Left renal pelvis (tissue), 4 donors: ENCODE measurements around the gene SYNGR3. TPM values are rescaled to one million over a fixed set of nuclear protein-coding genes. Genes with fewer than 3 reads are reported as not detected.
A peak's percentile ranks its signal among the peaks of the same experiment; 100 is the strongest.
"Not testable (repeated sequence)": the region's sequence is repeated elsewhere in the genome, so short reads cannot be mapped to it uniquely, and the experiment has no call there.

ENCODE experiments used
- DNase-seq, 4 donors: peaks; one replicate each; pipeline ENCODE4 v3.0.0-alpha.2; 2013; ENCODE audit warnings: low read depth in 4 of 4, low spot score in 3 of 4
- polyA plus RNA-seq, 4 donors: library from polyadenylated mRNA; unstranded; fragments of 120-200 nt; gene quantifications; one replicate each; pipeline ENCODE4 v1.2.1, GENCODE V29; 2013; ENCODE audit not compliant: insufficient read length in 4 of 4

The SYNGR3 gene
- polyA plus RNA-seq, 4 donors = 1.7 to 3.1 (median 1.9) TPM

DNA sequence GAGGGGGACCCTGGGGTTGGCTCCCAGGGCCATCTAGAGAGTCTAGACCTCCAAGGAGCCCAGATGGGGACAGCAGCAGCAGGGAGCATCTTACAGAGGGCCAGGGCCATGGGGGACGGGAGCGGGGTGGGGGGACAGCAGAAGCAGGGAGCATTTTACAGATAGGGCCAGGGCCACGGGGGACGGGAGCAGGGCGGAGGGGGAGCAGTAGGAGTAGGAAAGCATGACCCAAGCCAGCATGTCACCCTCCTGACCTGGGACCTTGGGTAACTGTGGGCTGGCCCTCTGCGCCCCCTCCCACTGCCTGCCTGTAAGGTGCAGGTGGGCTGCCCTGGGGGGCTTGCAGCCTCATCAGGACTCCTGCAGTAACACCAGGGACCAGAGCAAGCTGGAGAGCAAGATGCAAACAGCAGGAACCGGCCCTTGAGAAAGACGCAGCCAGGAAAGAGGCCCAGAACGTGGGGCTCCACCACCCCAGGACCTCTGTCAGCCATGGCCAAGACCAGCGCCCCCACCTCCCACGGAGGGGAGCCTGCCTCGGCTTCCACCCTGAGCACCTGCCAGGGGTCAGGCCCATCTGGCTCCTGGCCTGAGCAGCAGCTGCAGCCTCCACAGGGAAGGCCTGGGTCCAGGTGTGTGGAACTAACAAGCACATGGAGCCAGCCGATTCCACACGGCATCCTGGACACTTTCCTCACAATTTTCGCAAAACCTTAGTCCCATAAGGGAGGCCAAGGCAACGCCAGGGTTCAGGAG, 17.5 kb downstream of the SYNGR3 start:
- DNase-seq = no peak

DNA sequence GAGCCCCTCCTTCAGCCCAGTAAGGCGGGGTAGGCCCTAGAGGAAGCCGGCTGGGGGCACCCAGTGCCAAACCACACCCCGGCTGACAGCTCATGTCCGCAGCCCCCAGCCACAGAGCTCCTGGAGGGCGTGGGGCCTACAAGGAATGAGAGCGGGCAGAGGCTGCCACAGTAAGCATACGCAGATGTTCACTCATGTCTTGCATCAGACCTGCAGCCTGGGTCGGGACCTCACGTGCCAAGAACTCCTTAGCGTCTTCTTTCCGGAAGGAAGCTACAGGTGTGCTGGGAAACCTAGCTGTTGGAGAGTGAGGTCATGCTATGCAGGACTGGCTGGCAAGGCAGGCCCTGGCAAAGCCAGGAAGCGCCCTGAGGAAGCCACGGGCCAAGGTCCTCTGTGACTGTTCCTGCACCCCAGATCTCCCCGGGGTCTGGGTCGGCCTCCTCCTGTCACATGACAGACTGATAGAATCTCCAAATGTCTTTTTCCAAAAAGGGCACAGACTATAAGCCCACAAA, 18.3 kb downstream of the SYNGR3 start:
- no peak for DNase-seq

DNA sequence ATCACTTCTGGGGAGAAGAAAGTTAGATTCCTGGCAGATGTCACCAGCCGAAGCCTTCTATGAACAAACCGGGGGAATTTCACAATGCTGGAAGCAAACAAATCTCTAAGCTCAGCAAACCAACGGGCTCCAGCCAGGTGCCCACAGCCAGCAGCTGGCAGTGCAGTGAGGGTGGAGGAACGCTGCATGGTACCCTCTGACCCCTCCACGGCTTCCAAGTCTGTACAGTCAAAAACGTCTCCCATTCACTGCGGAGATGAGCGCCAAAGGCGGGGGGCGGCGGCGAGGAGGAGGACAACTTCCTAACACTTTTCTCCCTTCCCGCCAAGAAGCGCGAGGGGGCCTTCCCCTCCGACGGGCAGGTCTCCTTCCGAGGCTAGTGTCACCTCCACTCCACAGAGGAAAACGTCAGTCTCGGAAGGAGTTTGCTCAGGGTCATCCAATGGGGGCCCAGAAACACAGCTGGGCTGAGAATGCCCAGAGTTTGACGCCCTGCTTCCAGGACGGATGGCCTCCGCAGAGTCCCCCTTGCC, 18.9 kb downstream of the SYNGR3 start:
- DNase-seq = no peak

DNA sequence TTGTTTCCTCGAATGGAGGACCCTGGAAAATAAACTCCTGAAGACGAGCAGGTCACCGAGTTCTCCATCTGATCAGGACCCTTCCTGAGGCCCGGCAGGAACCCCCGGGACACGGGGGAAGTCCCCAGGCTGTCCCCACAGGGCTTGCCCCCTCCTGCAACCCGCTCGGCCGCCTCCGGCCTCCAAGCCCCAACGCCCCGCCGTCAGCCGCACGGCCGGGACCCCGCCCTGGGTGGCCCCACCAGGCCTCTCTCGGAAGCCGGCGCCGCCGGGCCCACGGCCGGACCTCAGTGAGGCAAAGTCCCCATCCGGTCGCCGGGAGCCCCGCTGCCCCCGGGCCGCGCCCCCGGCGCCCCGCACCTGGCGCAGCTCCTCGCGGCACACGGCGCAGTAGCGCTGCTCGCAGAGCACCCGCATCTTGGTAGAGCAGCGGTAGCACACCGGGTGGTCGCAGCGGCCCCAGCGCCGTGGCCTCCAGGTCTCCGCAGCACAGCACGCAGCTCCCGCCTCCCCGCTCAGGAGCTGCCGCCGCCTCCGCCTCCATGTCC, 19.5 kb downstream of the SYNGR3 start:
- DNase-seq = no peak

DNA sequence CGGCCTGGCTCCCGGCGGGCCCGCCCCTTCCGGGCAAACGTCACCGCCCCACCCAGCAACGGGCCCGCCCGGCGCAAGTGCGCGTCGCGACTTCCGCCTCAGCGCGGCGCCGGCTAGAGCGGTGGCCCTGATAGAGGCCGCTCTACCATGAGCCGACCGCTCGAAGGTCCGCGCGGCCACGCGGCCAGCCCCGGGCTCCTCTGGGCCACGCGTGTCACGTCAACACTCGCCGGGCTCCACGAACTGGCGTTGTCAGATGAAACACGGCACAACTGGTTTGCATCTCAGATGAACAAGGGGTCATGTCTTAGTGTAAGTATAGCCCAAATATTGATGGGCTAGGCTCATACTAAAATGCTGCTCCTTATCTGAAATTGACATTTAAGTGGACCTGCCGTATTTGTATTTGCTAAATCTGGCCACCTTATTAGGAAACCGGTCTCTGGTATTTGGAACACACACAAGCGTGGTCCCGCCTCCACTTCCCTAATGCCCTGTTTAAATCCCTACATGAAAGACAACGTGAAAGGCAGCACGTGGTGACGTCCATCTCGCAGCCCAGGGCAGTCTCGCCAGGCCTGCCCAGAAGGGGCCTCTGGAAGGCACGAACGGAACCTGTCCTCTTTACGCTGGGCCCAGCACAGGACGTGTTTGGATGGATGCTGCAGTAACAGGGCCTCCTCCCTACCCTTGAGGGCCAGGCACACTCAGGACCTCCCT, 20.2 kb downstream of the SYNGR3 start, which contains the start of gene ZNF598:
TSS of gene ZNF598 (minus strand) at position 31 of the 720 bp plus-strand sequence.
- DNase-seq = peak in 1 of 4 donors; percentile 75

DNA sequence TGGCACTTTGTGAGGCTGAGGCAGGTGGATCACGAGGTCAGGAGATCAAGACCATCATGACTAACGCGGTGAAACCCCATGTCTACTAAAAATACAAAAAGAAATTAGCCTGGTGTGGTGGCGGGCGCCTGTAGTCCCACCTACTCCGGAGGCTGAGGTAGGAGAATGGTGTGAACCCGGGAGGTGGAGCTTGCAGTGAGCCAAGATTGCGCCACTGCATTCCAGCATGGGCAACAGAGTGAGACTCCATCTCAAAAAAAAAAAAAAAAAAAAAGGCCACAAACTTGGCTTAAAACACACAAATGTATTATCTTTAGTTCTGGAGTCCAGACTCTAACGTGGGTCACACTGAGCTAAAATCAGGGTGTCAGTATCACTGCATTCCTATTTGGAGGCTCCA, 22.0 kb downstream of the SYNGR3 start:
- not testable (repeated sequence) for DNase-seq

DNA sequence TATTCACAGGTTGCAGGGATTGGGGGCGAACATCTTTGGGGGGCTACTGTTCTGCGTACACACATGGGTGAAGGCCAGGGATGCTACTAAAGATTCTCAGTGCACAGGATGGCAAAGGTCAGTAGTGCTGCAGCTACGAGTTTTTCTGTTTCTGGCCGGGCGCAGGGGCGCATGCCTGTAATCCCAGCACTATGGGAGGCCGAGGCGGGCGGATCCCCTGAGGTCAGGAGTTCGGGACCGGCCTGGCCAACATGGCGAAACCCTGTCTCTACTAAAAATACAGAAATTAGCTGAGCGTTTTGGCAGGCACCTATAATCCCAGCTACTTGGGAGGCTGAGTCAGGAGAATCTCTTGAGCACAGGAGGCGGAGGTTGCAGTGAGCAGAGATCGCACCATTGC, 23.8 kb downstream of the SYNGR3 start:
- DNase-seq = no peak

DNA sequence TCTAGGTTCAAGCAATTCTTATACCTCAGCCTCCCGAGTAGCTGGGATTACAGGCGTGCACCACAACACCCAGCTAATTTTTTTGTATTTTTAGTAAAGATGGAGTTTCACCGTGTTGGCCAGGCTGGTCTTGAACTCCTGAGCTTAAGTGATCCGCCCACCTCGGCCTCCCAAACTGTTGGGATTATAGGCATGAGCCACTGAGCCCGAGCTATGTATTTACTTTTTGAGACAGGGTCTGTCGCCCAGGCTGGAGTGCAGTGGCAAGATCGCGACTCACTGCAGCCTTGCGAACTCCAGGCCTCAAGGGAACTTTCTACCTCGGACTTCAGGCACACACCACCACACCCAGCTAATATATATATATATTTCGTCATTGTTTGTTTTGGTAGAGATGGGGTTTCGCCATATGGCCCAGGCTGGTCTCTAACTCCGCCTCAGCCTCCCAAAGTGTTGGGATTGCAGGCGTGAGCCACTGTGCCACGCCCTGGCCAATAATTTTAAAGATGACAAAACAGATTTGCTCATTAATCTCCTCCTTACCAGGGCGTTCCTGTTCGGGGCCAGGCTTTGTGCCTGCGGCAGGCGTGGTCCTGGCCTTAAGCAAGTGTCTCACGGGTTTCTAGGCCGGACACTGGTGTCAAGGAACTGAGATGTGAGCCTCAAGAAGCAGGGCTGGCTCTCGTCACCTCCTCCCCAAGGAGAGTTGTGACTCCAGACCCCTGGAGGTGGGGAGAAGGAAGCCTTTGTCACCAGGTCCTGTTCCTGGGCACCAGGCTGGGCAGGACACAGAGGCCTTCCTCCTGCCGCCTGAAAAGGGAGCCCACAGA, 25.6 kb downstream of the SYNGR3 start:
- DNase-seq = no peak

DNA sequence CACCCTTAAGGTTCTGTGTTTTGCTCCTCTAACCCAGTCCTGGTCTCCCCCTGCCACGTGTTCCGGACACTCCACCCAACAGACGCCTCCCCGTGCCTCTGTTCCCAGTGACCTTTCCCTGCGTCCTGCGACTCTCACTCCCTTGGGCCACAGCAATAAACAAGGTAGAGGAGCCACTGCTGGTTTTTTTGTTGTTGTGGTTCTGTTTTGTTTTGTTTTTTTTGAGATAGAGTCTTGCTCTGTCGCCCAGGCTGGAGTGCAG, 26.1 kb downstream of the SYNGR3 start:
- no peak for DNase-seq

DNA sequence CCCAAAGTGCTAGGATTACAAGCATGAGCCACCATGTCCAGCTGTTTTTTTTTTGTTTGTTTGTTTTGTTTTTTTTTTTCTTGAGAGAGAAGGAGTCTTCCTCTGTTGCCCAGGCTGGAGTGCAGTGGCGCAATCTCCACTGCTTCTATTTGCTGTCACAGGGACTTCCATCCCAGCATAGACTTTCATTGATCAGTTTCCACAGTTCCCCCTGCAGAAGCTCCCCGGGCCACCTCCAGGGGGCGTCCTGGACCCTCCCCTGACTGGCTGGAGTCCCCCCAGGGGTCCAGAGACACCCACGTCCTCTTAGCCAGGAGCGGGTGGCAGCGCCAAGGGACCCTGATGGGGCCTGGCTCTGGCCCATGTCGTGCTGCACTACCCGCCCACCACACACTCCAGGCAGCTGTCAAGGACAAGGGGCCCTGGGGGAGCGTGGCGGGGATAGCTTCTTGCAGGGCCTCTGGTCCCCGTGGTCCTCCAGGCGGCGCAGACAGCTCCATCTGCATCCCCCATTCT, 26.7 kb downstream of the SYNGR3 start:
- DNase-seq = no peak

DNA sequence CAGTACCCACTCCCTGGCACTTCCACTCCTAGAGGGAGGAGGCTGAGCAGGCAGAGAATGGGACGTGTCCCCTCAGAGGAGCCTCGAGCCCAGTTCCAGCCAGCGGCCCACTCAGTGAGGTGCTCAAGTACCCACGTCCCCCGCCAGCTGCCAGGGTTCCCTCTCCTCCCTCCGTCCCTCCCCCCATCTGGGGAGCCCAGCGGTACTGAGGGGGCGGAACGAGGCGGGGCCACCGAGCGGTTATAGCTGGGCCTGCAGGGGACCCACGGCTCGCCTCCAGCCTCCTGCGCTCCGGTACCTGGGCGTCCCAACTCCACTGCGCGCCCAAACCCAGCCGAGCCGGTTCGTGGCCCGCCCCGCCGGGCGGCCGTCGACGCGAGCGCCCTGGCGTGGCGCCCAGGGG, 29.7 kb downstream of the SYNGR3 start, which contains the start of gene NPW:
TSS of gene NPW (plus strand) at position 268 of the 403 bp plus-strand sequence.
- DNase-seq = no peak

DNA sequence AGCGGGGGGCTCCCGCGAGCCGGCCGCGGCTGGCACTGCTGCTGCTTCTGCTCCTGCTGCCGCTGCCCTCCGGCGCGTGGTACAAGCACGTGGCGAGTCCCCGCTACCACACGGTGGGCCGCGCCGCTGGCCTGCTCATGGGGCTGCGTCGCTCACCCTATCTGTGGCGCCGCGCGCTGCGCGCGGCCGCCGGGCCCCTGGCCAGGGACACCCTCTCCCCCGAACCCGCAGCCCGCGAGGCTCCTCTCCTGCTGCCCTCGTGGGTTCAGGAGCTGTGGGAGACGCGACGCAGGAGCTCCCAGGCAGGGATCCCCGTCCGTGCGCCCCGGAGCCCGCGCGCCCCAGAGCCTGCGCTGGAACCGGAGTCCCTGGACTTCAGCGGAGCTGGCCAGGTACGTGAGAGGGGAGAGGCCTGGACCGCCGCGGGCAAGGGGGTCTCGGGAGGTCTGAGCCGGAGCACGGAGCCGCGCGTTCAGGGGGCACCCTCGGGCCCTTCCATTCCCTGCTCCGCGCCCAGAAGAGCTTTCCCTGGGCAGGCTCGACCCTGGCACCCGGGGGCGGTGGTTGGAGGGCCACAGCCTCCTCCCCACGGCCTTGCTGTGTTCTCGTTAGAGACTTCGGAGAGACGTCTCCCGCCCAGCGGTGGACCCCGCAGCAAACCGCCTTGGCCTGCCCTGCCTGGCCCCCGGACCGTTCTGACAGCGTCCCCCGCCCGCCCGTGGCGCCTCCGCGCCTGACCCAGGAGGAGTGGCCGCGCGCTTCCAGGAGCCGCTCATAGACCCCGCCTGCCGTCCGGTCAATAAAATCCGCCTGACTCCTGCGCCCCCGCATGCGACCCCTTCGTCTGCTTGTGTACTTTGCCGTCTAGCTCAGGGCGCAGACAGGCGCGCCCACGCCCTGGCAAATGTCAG, 30.4 kb downstream of the SYNGR3 start:
- no peak for DNase-seq

DNA sequence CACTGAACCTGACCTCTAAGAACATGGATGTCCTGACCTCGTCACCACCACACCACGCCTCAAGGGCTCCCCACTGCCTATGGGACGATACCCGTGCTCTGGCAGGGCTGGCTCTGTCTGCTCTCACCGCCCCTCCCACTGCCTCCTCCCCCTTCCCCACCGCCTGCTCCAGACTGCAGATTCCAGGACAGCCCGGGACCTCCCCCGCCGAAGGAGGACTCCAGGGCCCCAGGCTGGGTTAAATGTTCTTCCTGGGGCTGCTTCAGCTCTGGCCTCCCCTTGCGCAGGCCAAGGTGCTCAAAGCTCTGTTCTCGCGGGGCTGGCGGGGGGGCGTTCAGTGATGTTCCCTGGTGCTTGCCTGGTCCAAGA, 32.9 kb downstream of the SYNGR3 start:
- no peak for DNase-seq

DNA sequence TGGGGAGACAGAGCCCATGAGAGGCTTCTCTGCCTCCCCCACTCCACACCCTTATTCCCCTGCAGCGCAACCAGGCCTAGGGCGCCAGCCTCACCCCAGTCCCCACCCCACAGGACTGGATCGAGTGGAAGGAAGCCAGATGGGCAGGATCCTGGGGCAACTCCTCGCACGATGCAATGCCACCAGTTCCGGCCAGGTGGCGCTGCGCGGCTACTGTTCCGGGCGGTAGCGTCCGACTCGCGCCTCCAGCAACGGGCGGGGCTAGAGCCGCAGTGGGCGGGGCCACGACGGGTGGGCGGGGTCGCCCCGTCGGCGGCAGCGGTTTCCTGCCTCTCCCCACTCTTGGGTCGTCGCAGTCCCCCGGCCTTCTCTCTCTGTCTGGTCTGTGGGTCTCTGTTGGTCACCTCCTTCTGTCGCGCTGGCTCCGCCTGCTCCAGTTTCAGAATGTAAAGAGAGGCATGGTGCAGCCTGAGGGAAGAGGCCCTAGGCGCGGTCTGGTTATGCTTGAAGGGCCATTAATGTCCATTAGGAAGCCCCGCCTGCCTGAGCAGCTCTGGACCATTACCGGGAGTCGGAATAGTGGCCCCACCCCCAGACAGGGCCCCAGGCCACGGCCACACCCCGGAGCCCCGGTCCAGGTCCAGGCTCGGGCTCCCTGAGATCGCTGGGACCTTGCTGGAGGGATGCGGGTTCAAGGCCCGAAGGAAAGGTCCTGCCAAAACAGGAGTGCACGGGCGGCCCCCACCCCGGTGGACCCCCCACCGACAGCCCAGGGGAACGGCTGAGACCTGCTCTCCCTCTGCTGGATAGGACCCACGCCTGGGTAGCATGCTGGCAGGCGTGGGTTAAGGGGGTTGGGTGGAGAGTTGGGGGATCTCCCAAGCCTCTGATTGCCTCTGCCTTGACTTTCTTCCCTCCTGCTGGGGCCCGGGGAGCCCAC, 33.6 kb downstream of the SYNGR3 start:
- peak in 2 of 4 donors; percentile 77 to 84 for DNase-seq

DNA sequence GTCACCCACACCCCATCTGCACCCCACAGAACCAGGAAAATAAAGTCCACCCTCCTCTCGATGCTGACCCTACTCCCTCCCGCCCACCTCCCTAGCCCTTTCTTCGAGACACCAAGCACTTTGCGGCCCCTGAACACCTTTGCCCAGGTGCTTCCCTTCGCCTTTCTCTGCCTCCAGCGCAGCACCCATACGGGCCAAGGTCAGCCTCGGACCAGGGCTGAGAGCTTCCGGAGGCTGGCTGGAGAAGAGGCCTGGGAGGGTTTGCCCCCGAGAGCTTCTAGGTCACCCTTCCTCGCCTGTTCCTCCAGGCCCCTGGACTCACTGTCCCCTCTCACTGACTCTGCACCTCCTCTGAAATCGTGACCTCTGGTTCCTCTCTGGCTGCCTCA, 34.3 kb downstream of the SYNGR3 start:
- no peak for DNase-seq

DNA sequence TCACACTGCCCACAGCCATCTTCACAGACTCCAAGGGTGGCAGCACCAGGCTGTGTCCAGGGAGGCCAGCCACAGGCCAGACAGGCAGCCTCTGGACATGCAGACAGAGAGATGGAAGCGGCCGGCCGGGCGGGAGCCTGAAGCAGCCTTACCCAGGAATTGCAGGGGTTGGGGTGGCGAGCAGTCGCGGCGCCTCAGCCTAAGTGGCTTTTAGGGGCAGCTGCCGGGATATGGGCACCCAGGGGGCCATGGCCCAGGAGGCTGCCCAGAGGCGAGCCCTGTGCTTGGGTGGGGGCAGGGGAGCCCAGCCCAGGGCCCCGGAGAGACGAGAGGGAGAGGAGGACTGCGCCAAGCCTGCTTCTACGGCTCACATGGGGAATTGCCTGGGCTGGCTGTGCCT, 35.5 kb downstream of the SYNGR3 start:
- DNase-seq = no peak

DNA sequence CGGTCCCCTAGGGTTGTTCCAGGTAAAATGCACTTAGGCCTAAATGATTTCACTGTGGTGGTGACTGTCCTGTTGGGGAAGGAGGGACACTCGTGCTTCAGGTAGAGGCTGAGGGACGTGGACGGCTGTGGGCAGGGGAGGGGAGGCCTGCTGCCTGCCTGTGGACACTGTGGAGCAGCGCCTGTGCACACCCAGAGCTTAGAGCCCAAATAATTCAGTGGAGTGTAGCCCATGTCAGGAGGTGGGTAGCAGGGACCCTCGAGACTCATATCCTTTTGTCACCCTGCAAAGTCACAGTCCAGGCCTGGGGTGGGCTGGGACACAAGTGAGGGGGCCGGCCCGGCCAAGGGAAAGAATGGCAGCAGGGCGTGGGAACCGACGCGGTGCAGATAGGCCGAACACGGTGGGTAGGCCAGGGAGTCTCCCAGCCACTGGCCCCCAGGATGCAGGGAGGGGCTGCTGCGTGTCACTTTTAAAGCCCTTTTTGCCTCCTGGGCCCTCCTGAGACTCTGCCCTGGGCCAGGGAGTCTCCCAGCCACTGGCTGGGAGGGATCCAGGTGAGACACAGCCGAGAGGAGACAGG, 36.2 kb downstream of the SYNGR3 start:
- DNase-seq = no peak

DNA sequence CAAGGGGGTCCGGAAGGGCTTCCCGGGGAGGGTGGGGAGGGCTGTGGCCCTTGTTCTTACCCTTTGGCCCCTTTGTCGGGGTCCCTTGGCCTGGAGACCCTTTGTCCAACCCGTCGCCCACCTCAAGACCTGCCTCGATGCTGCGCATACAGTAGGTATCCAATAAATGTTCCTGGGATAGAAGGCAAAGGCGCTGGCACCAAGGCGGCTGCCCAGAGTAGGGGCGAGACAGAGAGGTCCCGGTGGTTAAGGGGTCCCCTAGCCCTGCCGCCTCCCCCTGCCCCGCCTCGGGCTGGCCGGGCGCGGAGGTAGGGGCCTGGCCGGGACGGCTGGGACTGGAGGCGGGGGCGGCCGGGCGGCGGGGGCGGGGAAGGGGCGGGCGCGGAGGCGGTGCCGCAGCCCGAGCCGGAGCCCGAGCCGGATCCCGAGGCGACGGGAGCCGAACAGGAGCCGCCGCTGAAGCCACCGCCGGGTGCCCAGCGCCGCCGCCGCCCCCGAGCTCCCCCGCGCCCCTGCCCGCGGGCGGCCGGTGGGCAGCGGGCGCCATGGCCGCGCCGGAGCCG, 36.8 kb downstream of the SYNGR3 start, which contains the start of gene NHERF2:
TSS of gene NHERF2 (plus strand) at position 442 of the 563 bp plus-strand sequence. CDS start at position 546, 104 bp downstream.
- no peak for DNase-seq
